GM23338 (cell line): ENCODE results near the gene TARP.

ENCODE experiments used
- CTCF ChIP-seq, 2 experiments: fragments of 200-600 bp in 1 of 2; sonication (generic) in 1 of 2; conservative IDR thresholded peaks; 2 replicates each; pipeline versions ENCODE4 v1.5.1 to v1.6.1; 2016 to 2017; ENCODE audit warnings: antibody characterized with exemption in 2 of 2, low read depth in 2 of 2, mild to moderate bottlenecking in 2 of 2, moderate library complexity in 1 of 2
- ETS1 ChIP-seq: IDR thresholded peaks from 2 replicates; pipeline ENCODE4 v1.6.1; 2016; ENCODE audit warnings: antibody characterized with exemption
- EZH2 ChIP-seq: fragments of 200-600 bp; sonication (generic); IDR thresholded peaks from one replicate; pipeline ENCODE4 v1.8.0; 2017; ENCODE audit warnings: antibody characterized with exemption, mild to moderate bottlenecking, low read depth; ENCODE audit not compliant: unreplicated experiment
- EZH2phosphoT487 ChIP-seq: fragments of 200-600 bp; sonication (generic); IDR thresholded peaks from one replicate; pipeline ENCODE4 v1.8.1; 2018; ENCODE audit warnings: antibody characterized with exemption; ENCODE audit not compliant: unreplicated experiment
- ZNF114 ChIP-seq: fragments of 250-450 bp; sonication (Bioruptor Pico); IDR thresholded peaks from 2 replicates; pipeline ENCODE4 v1.5.0; 2020; ENCODE audit warnings: mild to moderate bottlenecking, moderate library complexity
- ZNF331 ChIP-seq: fragments of 250-450 bp; sonication (Bioruptor Pico); IDR thresholded peaks from 2 replicates; pipeline ENCODE4 v1.5.0; 2020; ENCODE audit warnings: low read depth, mild to moderate bottlenecking, moderate library complexity
- ZNF462 ChIP-seq: fragments of 250-450 bp; sonication (Bioruptor Pico); IDR thresholded peaks from 2 replicates; pipeline ENCODE4 v1.5.0; 2020; ENCODE audit warnings: mild to moderate bottlenecking, moderate library complexity

The TARP gene

GRCh38 chr7:38245409-38245977 is 27.9 kb downstream of the TARP start (continued):
- TF ChIP-seq ZNF462 (CRISPR knock-in tag) (no peak), EZH2phosphoT487 (no peak), EZH2 (no peak), ZNF114 (CRISPR knock-in tag) (no peak), ZNF331 (CRISPR knock-in tag) (no peak), CTCF (conservative IDR thresholded peaks at IDR 0.05; ENCODE audit: low read depth in 2 of 2) (no peak), ETS1 (no peak)
